ENCODE data around the gene BCORL1.

- no peak for TF ChIP-seq POLR2A (IDR thresholded peaks at IDR 0.05; ENCODE audit: low read length)
- no peak for TF ChIP-seq GATA1 (IDR thresholded peaks at IDR 0.05; ENCODE audit: low read depth, low read length)
Measured at GRCh38 chrX:130001893-130002292, 19.5 kb downstream of the BCORL1 start.

Measured in erythroblast (primary cell).